ENCODE results near the gene NINJ1.

The NINJ1 gene

DNA sequence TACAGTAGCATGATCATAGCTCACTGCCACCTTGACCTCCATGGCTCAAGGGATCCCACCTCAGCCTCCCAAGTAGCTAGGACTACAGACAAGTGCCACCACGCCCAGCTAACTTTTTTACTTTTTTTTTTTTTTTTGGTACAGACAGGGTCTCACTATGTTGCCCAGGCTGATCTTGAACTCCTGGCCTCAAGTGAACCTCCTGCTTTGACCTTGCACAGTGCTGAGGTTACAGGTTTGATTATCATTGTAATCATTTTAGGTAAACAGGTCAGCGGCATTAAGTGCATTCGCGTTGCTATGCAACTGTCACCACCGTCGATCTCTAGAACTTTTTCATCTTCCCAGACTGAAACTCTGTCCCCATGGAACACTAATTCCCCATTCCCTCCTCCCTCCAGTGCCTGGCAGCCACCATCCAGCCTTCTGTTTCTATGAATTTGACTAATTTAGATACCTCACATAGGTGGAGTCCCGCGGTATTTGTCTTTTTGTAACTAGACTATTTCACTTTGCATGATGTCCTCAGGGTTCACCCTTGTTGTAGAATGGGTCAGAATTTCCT, 43.9 kb downstream of the NINJ1 start:
- H3K27me3 ChIP-seq (ENCODE audit: control insufficient read depth in 3 of 3, insufficient read depth in 3 of 3, low read depth in 1 of 3, low read length in 3 of 3) = peaks cover 0 to 3% (median 2%) of the 10 kb centered on the region in 3 experiments
- peaks cover 1 to 10% of the 10 kb centered on the region in 2 donors for H3K4me1 ChIP-seq (ENCODE audit: control insufficient read depth in 2 of 2, insufficient read depth in 1 of 2, low read depth in 1 of 2, low read length in 2 of 2)
- DNase-seq (ENCODE audit: low spot score) = no peak
- H3K4me3 ChIP-seq (ENCODE audit: low read length in 2 of 2) = no peak overlapping the region
- no peak overlapping the region for H3K9ac ChIP-seq (ENCODE audit: low read depth, low read length, poor library complexity)
- no CpG with 5 or more reads among the region's 8 CpGs for WGBS, 2 donors (ENCODE audit: extremely low coverage in 2 of 2, insufficient read length in 2 of 2, insufficient replicate concordance in 1 of 2)
- no peak overlapping the region for H4K91ac ChIP-seq (ENCODE audit: low read depth, low read length, poor library complexity)
- H4K8ac ChIP-seq (ENCODE audit: low read depth, low read length) = no peak overlapping the region
- H3K9me3 ChIP-seq (replicated peaks in 1 of 2; ENCODE audit: control insufficient read depth in 2 of 2, insufficient read depth in 1 of 2, low read depth in 1 of 2, low read length in 2 of 2) = peaks cover 0 to 1% of the 10 kb centered on the region in 2 donors
- no peak overlapping the region for H3K4me2 ChIP-seq (ENCODE audit: insufficient read depth, low read length, poor library complexity, severe bottlenecking)
- no peak overlapping the region for H3K4ac ChIP-seq (ENCODE audit: low read length)
- H3K27ac ChIP-seq (replicated peaks; ENCODE audit: low read length) = no peak overlapping the region
- no peak overlapping the region for H2BK15ac ChIP-seq (ENCODE audit: low read length)
- no peak overlapping the region for H2BK12ac ChIP-seq (ENCODE audit: low read length)
- H3K36me3 ChIP-seq (replicated peaks in 1 of 2; ENCODE audit: control insufficient read depth in 2 of 2, insufficient read depth in 2 of 2, low read length in 2 of 2) = no peaks in the 10 kb centered on the region
- H2AK5ac ChIP-seq (ENCODE audit: low read depth, low read length) = no peak overlapping the region
- no peaks in the 10 kb centered on the region for H3K79me1 ChIP-seq (ENCODE audit: low read depth, low read length)
- no peak overlapping the region for H2BK5ac ChIP-seq (ENCODE audit: low read length)
- no peak overlapping the region for H3K18ac ChIP-seq (ENCODE audit: low read length)
- H3K23ac ChIP-seq (ENCODE audit: low read depth, low read length, poor library complexity) = no peak overlapping the region
- H2BK120ac ChIP-seq (ENCODE audit: low read depth, low read length) = no peak overlapping the region
- no peak overlapping the region for H2AFZ ChIP-seq (ENCODE audit: low read length)
- no peak overlapping the region for H3K14ac ChIP-seq (ENCODE audit: low read length)

- H2BK5ac ChIP-seq (ENCODE audit: low read length) = no peak overlapping the region
Measured at GRCh38 chr9:93089481-93089991, 44.5 kb downstream of the NINJ1 start.

DNA sequence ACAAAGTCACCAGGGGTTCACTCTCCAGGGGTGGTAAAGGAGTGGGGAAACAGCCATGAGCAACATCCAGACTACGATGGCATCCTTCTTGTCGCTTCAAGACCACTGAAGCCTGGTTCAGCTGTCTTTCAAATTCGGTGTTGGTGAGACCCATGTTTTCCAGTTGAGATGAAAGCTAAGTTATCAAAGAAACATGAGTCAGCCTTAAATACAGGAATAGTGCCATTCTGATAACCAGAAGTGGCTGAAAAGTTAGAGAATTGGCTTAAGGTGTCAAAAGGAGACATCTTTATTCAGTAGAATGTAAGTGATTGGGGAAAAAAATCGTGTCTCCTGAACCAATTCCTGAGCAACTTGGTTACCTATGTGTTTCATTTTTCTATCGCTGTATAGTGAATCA, 45.0 kb downstream of the NINJ1 start:
- Histone ChIP-seq H3K27me3 (ENCODE audit: control insufficient read depth in 3 of 3, insufficient read depth in 3 of 3, low read depth in 1 of 3, low read length in 3 of 3) (peaks cover 0 to 3% (median under 1%) of the 10 kb centered on the region in 3 experiments), H2BK5ac (ENCODE audit: low read length) (no peak overlapping the region), H3K18ac (ENCODE audit: low read length) (no peak overlapping the region), H3K4me2 (ENCODE audit: insufficient read depth, low read length, poor library complexity, severe bottlenecking) (no peak overlapping the region), H3K27ac (replicated peaks; ENCODE audit: low read length) (no peak overlapping the region), H2AK5ac (ENCODE audit: low read depth, low read length) (no peak overlapping the region), H2BK15ac (ENCODE audit: low read length) (no peak overlapping the region), H3K9ac (ENCODE audit: low read depth, low read length, poor library complexity) (no peak overlapping the region), H3K9me3 (replicated peaks in 1 of 2; ENCODE audit: control insufficient read depth in 2 of 2, insufficient read depth in 1 of 2, low read depth in 1 of 2, low read length in 2 of 2) (peaks cover 0 to 1% of the 10 kb centered on the region in 2 donors), H2BK12ac (ENCODE audit: low read length) (no peak overlapping the region), H3K4me3 (ENCODE audit: low read length in 2 of 2) (no peak overlapping the region), H3K14ac (ENCODE audit: low read length) (no peak overlapping the region), H3K23ac (ENCODE audit: low read depth, low read length, poor library complexity) (no peak overlapping the region), H3K36me3 (replicated peaks in 1 of 2; ENCODE audit: control insufficient read depth in 2 of 2, insufficient read depth in 2 of 2, low read length in 2 of 2) (no peaks in the 10 kb centered on the region), H2AFZ (ENCODE audit: low read length) (no peak overlapping the region), H4K8ac (ENCODE audit: low read depth, low read length) (no peak overlapping the region), H3K79me1 (ENCODE audit: low read depth, low read length) (no peaks in the 10 kb centered on the region), H2BK120ac (ENCODE audit: low read depth, low read length) (no peak overlapping the region), H4K91ac (ENCODE audit: low read depth, low read length, poor library complexity) (no peak overlapping the region), H3K4me1 (ENCODE audit: control insufficient read depth in 2 of 2, insufficient read depth in 1 of 2, low read depth in 1 of 2, low read length in 2 of 2) (peaks cover 1 to 10% of the 10 kb centered on the region in 2 donors), H3K4ac (ENCODE audit: low read length) (no peak overlapping the region)
- DNase-seq (ENCODE audit: low spot score) = no peak
- whole genome bisulfite sequencing, 2 donors (ENCODE audit: extremely low coverage in 2 of 2, insufficient read length in 2 of 2, insufficient replicate concordance in 1 of 2) = no CpG with 5 or more reads among the region's 5 CpGs

More at GRCh38 chr9:93089481-93089991, 44.5 kb downstream of the NINJ1 start:
- H3K23ac ChIP-seq (ENCODE audit: low read depth, low read length, poor library complexity) = no peak overlapping the region
- no peak overlapping the region for H4K91ac ChIP-seq (ENCODE audit: low read depth, low read length, poor library complexity)
- H3K4me3 ChIP-seq (ENCODE audit: low read length in 2 of 2) = no peak overlapping the region
- H3K4me1 ChIP-seq (ENCODE audit: control insufficient read depth in 2 of 2, insufficient read depth in 1 of 2, low read depth in 1 of 2, low read length in 2 of 2) = peaks cover 1 to 10% of the 10 kb centered on the region in 2 donors
- no peak overlapping the region for H3K4me2 ChIP-seq (ENCODE audit: insufficient read depth, low read length, poor library complexity, severe bottlenecking)
- WGBS, 2 donors (ENCODE audit: extremely low coverage in 2 of 2, insufficient read length in 2 of 2, insufficient replicate concordance in 1 of 2) = no CpG with 5 or more reads among the region's 12 CpGs
- no peak for DNase-seq (ENCODE audit: low spot score)
- H2AK5ac ChIP-seq (ENCODE audit: low read depth, low read length) = no peak overlapping the region
- H3K79me1 ChIP-seq (ENCODE audit: low read depth, low read length) = no peaks in the 10 kb centered on the region
- H3K27me3 ChIP-seq (ENCODE audit: control insufficient read depth in 3 of 3, insufficient read depth in 3 of 3, low read depth in 1 of 3, low read length in 3 of 3) = peaks cover 0 to 3% (median 2%) of the 10 kb centered on the region in 3 experiments
- H2AFZ ChIP-seq (ENCODE audit: low read length) = no peak overlapping the region
- no peaks in the 10 kb centered on the region for H3K36me3 ChIP-seq (replicated peaks in 1 of 2; ENCODE audit: control insufficient read depth in 2 of 2, insufficient read depth in 2 of 2, low read length in 2 of 2)
- no peak overlapping the region for H3K4ac ChIP-seq (ENCODE audit: low read length)
- no peak overlapping the region for H2BK12ac ChIP-seq (ENCODE audit: low read length)
- no peak overlapping the region for H3K18ac ChIP-seq (ENCODE audit: low read length)
- no peak overlapping the region for H3K14ac ChIP-seq (ENCODE audit: low read length)
- H2BK120ac ChIP-seq (ENCODE audit: low read depth, low read length) = no peak overlapping the region
- H2BK15ac ChIP-seq (ENCODE audit: low read length) = no peak overlapping the region
- H3K9me3 ChIP-seq (replicated peaks in 1 of 2; ENCODE audit: control insufficient read depth in 2 of 2, insufficient read depth in 1 of 2, low read depth in 1 of 2, low read length in 2 of 2) = peaks cover 0 to 1% of the 10 kb centered on the region in 2 donors
- no peak overlapping the region for H4K8ac ChIP-seq (ENCODE audit: low read depth, low read length)
- no peak overlapping the region for H3K9ac ChIP-seq (ENCODE audit: low read depth, low read length, poor library complexity)
- H3K27ac ChIP-seq (replicated peaks; ENCODE audit: low read length) = no peak overlapping the region

DNA sequence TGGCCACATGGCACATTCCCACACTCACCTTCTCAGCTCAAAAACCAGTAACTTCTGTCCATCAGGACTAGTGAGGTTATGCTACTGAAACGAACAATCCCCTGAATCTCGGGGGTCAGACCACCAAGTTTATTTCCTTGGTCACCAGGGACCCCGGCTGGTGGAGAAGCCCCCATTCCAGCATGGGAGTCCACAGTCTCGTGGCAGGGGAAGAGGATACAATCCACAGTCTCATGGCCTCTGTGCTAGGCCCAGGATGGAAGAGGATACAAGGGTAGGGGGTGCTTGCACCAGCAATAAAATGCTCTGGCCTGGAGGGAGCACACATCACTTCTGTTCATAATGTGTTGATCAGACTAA, 45.4 kb downstream of the NINJ1 start:
- Histone ChIP-seq H2BK5ac (ENCODE audit: low read length) (no peak overlapping the region), H2AK5ac (ENCODE audit: low read depth, low read length) (no peak overlapping the region), H3K79me1 (ENCODE audit: low read depth, low read length) (no peaks in the 10 kb centered on the region), H3K27me3 (ENCODE audit: control insufficient read depth in 3 of 3, insufficient read depth in 3 of 3, low read depth in 1 of 3, low read length in 3 of 3) (peaks cover 0 to 3% (median 0%) of the 10 kb centered on the region in 3 experiments), H3K4me3 (ENCODE audit: low read length in 2 of 2) (no peak overlapping the region), H3K18ac (ENCODE audit: low read length) (no peak overlapping the region), H2BK15ac (ENCODE audit: low read length) (no peak overlapping the region), H2BK120ac (ENCODE audit: low read depth, low read length) (no peak overlapping the region), H3K14ac (ENCODE audit: low read length) (no peak overlapping the region), H3K4me1 (ENCODE audit: control insufficient read depth in 2 of 2, insufficient read depth in 1 of 2, low read depth in 1 of 2, low read length in 2 of 2) (peaks cover 1 to 8% of the 10 kb centered on the region in 2 donors), H3K9me3 (replicated peaks in 1 of 2; ENCODE audit: control insufficient read depth in 2 of 2, insufficient read depth in 1 of 2, low read depth in 1 of 2, low read length in 2 of 2) (peaks cover 0 to 1% of the 10 kb centered on the region in 2 donors), H4K8ac (ENCODE audit: low read depth, low read length) (no peak overlapping the region), H3K9ac (ENCODE audit: low read depth, low read length, poor library complexity) (no peak overlapping the region), H3K4ac (ENCODE audit: low read length) (no peak overlapping the region), H4K91ac (ENCODE audit: low read depth, low read length, poor library complexity) (no peak overlapping the region), H3K36me3 (replicated peaks in 1 of 2; ENCODE audit: control insufficient read depth in 2 of 2, insufficient read depth in 2 of 2, low read length in 2 of 2) (no peaks in the 10 kb centered on the region), H3K23ac (ENCODE audit: low read depth, low read length, poor library complexity) (no peak overlapping the region), H2AFZ (ENCODE audit: low read length) (no peak overlapping the region), H3K27ac (replicated peaks; ENCODE audit: low read length) (no peak overlapping the region), H2BK12ac (ENCODE audit: low read length) (no peak overlapping the region), H3K4me2 (ENCODE audit: insufficient read depth, low read length, poor library complexity, severe bottlenecking) (no peak overlapping the region)
- no CpG with 5 or more reads among the region's 4 CpGs for WGBS, 2 donors (ENCODE audit: extremely low coverage in 2 of 2, insufficient read length in 2 of 2, insufficient replicate concordance in 1 of 2)
- no peak for DNase-seq (ENCODE audit: low spot score)

Measured in neuronal stem cell (in vitro differentiated cells).